ENCODE measurements around the gene IL17RD. TPM values are rescaled to one million over a fixed set of nuclear protein-coding genes. Genes with fewer than 3 reads are reported as not detected.

IL17RD gene
- total RNA-seq, 1 experiment from 2014 or later, result 3.5 TPM

- ChIA-PET POLR2A (no interaction called here), CTCF (no interaction called here)
- no peak overlapping the region for H3K4me3 ChIP-seq (ENCODE audit: low read depth in 2 of 2, low read length in 2 of 2)
- intact Hi-C loops (cut with micrococcal nuclease; ENCODE audit: unreplicated experiment), result no loop called here
- H3K9me3 ChIP-seq (ENCODE audit: control insufficient read depth, insufficient read depth, low read depth, low read length), result no peaks in the 10 kb centered on the region
- TF ChIP-seq, protein P1, sequence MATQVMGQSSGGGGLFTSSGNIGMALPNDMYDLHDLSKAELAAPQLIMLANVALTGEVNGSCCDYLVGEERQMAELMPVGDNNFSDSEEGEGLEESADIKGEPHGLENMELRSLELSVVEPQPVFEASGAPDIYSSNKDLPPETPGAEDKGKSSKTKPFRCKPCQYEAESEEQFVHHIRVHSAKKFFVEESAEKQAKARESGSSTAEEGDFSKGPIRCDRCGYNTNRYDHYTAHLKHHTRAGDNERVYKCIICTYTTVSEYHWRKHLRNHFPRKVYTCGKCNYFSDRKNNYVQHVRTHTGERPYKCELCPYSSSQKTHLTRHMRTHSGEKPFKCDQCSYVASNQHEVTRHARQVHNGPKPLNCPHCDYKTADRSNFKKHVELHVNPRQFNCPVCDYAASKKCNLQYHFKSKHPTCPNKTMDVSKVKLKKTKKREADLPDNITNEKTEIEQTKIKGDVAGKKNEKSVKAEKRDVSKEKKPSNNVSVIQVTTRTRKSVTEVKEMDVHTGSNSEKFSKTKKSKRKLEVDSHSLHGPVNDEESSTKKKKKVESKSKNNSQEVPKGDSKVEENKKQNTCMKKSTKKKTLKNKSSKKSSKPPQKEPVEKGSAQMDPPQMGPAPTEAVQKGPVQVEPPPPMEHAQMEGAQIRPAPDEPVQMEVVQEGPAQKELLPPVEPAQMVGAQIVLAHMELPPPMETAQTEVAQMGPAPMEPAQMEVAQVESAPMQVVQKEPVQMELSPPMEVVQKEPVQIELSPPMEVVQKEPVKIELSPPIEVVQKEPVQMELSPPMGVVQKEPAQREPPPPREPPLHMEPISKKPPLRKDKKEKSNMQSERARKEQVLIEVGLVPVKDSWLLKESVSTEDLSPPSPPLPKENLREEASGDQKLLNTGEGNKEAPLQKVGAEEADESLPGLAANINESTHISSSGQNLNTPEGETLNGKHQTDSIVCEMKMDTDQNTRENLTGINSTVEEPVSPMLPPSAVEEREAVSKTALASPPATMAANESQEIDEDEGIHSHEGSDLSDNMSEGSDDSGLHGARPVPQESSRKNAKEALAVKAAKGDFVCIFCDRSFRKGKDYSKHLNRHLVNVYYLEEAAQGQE (IDR thresholded peaks at IDR 0.05; ENCODE audit: insufficient read depth in 1 of 2, low read depth in 2 of 2, low read length in 1 of 2), result no peak
- TF ChIP-seq TCF7L2 (IDR thresholded peaks at IDR 0.05; ENCODE audit: low read depth, low read length), result no peak
- TF ChIP-seq SIN3A (IDR thresholded peaks at IDR 0.05; ENCODE audit: borderline replicate concordance, insufficient read depth, low read depth, low read length), result no peak
- no peak for TF ChIP-seq POLR2AphosphoS5 (IDR thresholded peaks at IDR 0.05; ENCODE audit: low read depth, low read length)
- TF ChIP-seq CTCF (IDR thresholded peaks at IDR 0.05), result no peak
- H3K27ac ChIP-seq (ENCODE audit: low read length), result no peak overlapping the region
- in situ Hi-C loops (cut with HindIII; ENCODE audit: low pct_unique_long_range_greater_than_20kb, low sequenced_read_pairs), result no loop called here
- peaks cover 29% of the 10 kb centered on the region for H3K4me1 ChIP-seq (ENCODE audit: control insufficient read depth, insufficient read depth, low read length)
- no peaks in the 10 kb centered on the region for H3K36me3 ChIP-seq (ENCODE audit: control insufficient read depth, insufficient read depth, low read length)
- no peaks in the 10 kb centered on the region for H3K27me3 ChIP-seq (ENCODE audit: control insufficient read depth, insufficient read depth, low read length)
- no TSS peak for BruUV-seq (replicated peaks)
- no peak for ATAC-seq
- DNase-seq (ENCODE audit: low read depth, low spot score), result no peak
These were observed 98.7 kb downstream of the IL17RD start for GRCh38 chr3:57066471-57066870.

GRCh38 chr3:57065588-57065987 is 99.6 kb downstream of the IL17RD start:
- TF ChIP-seq POLR2AphosphoS5 (IDR thresholded peaks at IDR 0.05; ENCODE audit: low read depth, low read length), result no peak
- TF ChIP-seq, protein P1 (IDR thresholded peaks at IDR 0.05; ENCODE audit: insufficient read depth in 1 of 2, low read depth in 2 of 2, low read length in 1 of 2), result no peak
- no peak for TF ChIP-seq SIN3A (IDR thresholded peaks at IDR 0.05; ENCODE audit: borderline replicate concordance, insufficient read depth, low read depth, low read length)
- no peak for TF ChIP-seq TCF7L2 (IDR thresholded peaks at IDR 0.05; ENCODE audit: low read depth, low read length)
- ChIA-PET POLR2A (no interaction called here), CTCF (no interaction called here)
- ATAC-seq (no peak), DNase-seq (ENCODE audit: low read depth, low spot score) (no peak)
- H3K4me1 ChIP-seq (ENCODE audit: control insufficient read depth, insufficient read depth, low read length), result peaks cover 38% of the 10 kb centered on the region
- no peaks in the 10 kb centered on the region for H3K9me3 ChIP-seq (ENCODE audit: control insufficient read depth, insufficient read depth, low read depth, low read length)
- in situ Hi-C loops (cut with HindIII; ENCODE audit: low pct_unique_long_range_greater_than_20kb, low sequenced_read_pairs), result no loop called here
- H3K36me3 ChIP-seq (ENCODE audit: control insufficient read depth, insufficient read depth, low read length), result no peaks in the 10 kb centered on the region
- intact Hi-C loops (cut with micrococcal nuclease; ENCODE audit: unreplicated experiment), result no loop called here
- BruUV-seq (replicated peaks), result no TSS peak
- H3K27ac ChIP-seq (ENCODE audit: low read length), result no peak overlapping the region
- H3K27me3 ChIP-seq (ENCODE audit: control insufficient read depth, insufficient read depth, low read length), result no peaks in the 10 kb centered on the region
- H3K4me3 ChIP-seq (ENCODE audit: low read depth in 2 of 2, low read length in 2 of 2), result no peak overlapping the region

Data from Panc1 (cell line).